PC-3 (cell line): ENCODE results near the gene MTIF3. TPM values are rescaled to one million over a fixed set of nuclear protein-coding genes. Genes with fewer than 3 reads are reported as not detected.

ENCODE experiments used
- ATAC-seq: fragments of 200-7000 bp; cut with Tn5 transposase; 2 replicates; pipeline ENCODE4 v1.9.1; 2020; ENCODE audit warnings: mild to moderate bottlenecking, moderate library complexity
- Bru-seq: library from RNA; stranded (reverse); fragments of 400-500 nt; gene quantifications from one replicate; lab custom pipeline; 2021; lab: Mats Ljungman, UMichigan
- BruChase-seq, 2 experiments: library from RNA; stranded (reverse); fragments of 400-500 nt; gene quantifications; one replicate each; lab custom pipeline; 2021; lab: Mats Ljungman, UMichigan
- BruUV-seq: library from RNA; stranded (reverse); fragments of 400-500 nt; replicated peaks from 2 replicates; lab custom pipeline; 2021; lab: Mats Ljungman, UMichigan
- CTCF ChIA-PET: fragments of 300-600 bp; sonication (Branson Sonifier 250); formaldehyde crosslinking; loops from one replicate; lab custom pipeline; 2022; ENCODE audit warnings: antibody characterized with exemption; lab: Charles Lee
- POLR2A ChIA-PET: fragments of 300-600 bp; sonication (Branson Sonifier 250); formaldehyde crosslinking; loops from one replicate; lab custom pipeline; 2022; ENCODE audit warnings: antibody characterized with exemption; ENCODE audit not compliant: unreplicated experiment; lab: Charles Lee
- DNase-seq: peaks from one replicate; pipeline ENCODE4 v3.0.0-alpha.2; 2015
- H2AFZ ChIP-seq: fragments of 300-600 bp; sonication (generic); 2 replicates; pipeline ENCODE4 v1.6.0; 2016; ENCODE audit warnings: antibody characterized with exemption, low read length
- H3F3A ChIP-seq: fragments of 300-600 bp; sonication (generic); one replicate; pipeline ENCODE4 v1.6.0; 2017; ENCODE audit warnings: antibody characterized with exemption, low read length, control low read depth, mild to moderate bottlenecking; ENCODE audit not compliant: unreplicated experiment
- H3K27ac ChIP-seq: fragments of 300-600 bp; sonication (generic); 2 replicates; pipeline ENCODE4 v1.5.1; 2016; ENCODE audit warnings: mild to moderate bottlenecking, low read length
- H3K27me3 ChIP-seq: fragments of 300-600 bp; sonication (generic); 2 replicates; pipeline ENCODE4 v1.6.1; 2016; ENCODE audit warnings: low read length, mixed read lengths
- H3K36me3 ChIP-seq: fragments of 300-600 bp; sonication (generic); 2 replicates; pipeline ENCODE4 v1.6.1; 2016; ENCODE audit warnings: low read depth, mixed run types, low read length, mixed read lengths
- H3K4me1 ChIP-seq: fragments of 300-600 bp; sonication (generic); 2 replicates; pipeline ENCODE4 v1.5.1; 2016; ENCODE audit warnings: low read length; ENCODE audit not compliant: insufficient read depth
- H3K4me2 ChIP-seq: fragments of 300-600 bp; sonication (generic); 2 replicates; pipeline ENCODE4 v1.6.0; 2016; ENCODE audit warnings: low read length
- H3K4me3 ChIP-seq: fragments of 300-600 bp; sonication (generic); 2 replicates; pipeline ENCODE4 v1.5.1; 2016; ENCODE audit warnings: mild to moderate bottlenecking, low read length, mixed read lengths
- H3K79me2 ChIP-seq: fragments of 300-600 bp; sonication (generic); 2 replicates; pipeline ENCODE4 v1.6.1; 2017; ENCODE audit warnings: low read length, mixed read lengths
- H3K9ac ChIP-seq: fragments of 300-600 bp; sonication (generic); 2 replicates; pipeline ENCODE4 v1.6.0; 2016; ENCODE audit warnings: mild to moderate bottlenecking, low read length
- H3K9me2 ChIP-seq: fragments of 300-600 bp; sonication (generic); replicated peaks from 2 replicates; pipeline ENCODE4 v1.6.1; 2016; ENCODE audit warnings: mixed run types, low read length, mixed read lengths
- H3K9me3 ChIP-seq: fragments of 300-600 bp; sonication (generic); 2 replicates; pipeline ENCODE4 v1.6.1; 2016; ENCODE audit warnings: low read length, mixed read lengths
- H4K20me1 ChIP-seq: fragments of 300-600 bp; sonication (generic); 2 replicates; pipeline ENCODE4 v1.6.1; 2016; ENCODE audit warnings: low read length, mixed read lengths
- EZH2 ChIP-seq: fragments of 300-600 bp; sonication (generic); IDR thresholded peaks from one replicate; pipeline ENCODE4 v1.6.1; 2017; ENCODE audit warnings: antibody characterized with exemption, mild to moderate bottlenecking, low read length; ENCODE audit not compliant: unreplicated experiment
- EZH2phosphoT487 ChIP-seq: fragments of 300-600 bp; sonication (generic); IDR thresholded peaks from 2 replicates; pipeline ENCODE4 v1.6.1; 2018; ENCODE audit warnings: mild to moderate bottlenecking, antibody characterized with exemption, low read length, borderline replicate concordance
- intact Hi-C: fragments of 100-400 bp; cut with micrococcal nuclease; formaldehyde crosslinking; loops from 2 replicates; pipeline ENCODE4 v1.9.0; 2023
- long read RNA-seq: library from polyadenylated mRNA; unstranded; transcript quantifications from one replicate; pipeline ENCODE4 v2.0.0, GENCODE V29; 2021; ENCODE audit not compliant: unreplicated experiment
- total RNA-seq: library from RNA; depleted of rRNA; stranded (reverse); fragments of >200 nt; gene quantifications from 2 replicates; pipeline ENCODE4 v1.2.3, GENCODE V29; 2014; rRNA removed
- TF ChIP-seq, protein P1 (sequence below): fragments of 300-600 bp; sonication (generic); conservative IDR thresholded peaks from 2 replicates; pipeline ENCODE4 v1.5.1; 2017; ENCODE audit warnings: antibody characterized with exemption, low read depth, mild to moderate bottlenecking, low read length

MTIF3 gene, protein sequence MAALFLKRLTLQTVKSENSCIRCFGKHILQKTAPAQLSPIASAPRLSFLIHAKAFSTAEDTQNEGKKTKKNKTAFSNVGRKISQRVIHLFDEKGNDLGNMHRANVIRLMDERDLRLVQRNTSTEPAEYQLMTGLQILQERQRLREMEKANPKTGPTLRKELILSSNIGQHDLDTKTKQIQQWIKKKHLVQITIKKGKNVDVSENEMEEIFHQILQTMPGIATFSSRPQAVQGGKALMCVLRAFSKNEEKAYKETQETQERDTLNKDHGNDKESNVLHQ
- total RNA-seq = 28.2 and 43.9 TPM in 2 replicates
- percentile 80 among the genes with signal in this experiment for Bru-seq, nascent RNA
- percentile 76 among the genes with signal in this experiment for BruChase-seq, experiment 1, labeled RNA remaining after a 6-hour chase
- percentile 83 among the genes with signal in this experiment for BruChase-seq, experiment 2, labeled RNA remaining after a 2-hour chase
- long read RNA-seq, transcript MTIF3-202 (5 exons, 1,005 nt) = major isoform, 25 of 43 reads
- long read RNA-seq, partial matches to known transcripts = 7 of 43 reads
- long read RNA-seq, other reads (novel, unspliced or antisense) = 7 of 43 reads

DNA sequence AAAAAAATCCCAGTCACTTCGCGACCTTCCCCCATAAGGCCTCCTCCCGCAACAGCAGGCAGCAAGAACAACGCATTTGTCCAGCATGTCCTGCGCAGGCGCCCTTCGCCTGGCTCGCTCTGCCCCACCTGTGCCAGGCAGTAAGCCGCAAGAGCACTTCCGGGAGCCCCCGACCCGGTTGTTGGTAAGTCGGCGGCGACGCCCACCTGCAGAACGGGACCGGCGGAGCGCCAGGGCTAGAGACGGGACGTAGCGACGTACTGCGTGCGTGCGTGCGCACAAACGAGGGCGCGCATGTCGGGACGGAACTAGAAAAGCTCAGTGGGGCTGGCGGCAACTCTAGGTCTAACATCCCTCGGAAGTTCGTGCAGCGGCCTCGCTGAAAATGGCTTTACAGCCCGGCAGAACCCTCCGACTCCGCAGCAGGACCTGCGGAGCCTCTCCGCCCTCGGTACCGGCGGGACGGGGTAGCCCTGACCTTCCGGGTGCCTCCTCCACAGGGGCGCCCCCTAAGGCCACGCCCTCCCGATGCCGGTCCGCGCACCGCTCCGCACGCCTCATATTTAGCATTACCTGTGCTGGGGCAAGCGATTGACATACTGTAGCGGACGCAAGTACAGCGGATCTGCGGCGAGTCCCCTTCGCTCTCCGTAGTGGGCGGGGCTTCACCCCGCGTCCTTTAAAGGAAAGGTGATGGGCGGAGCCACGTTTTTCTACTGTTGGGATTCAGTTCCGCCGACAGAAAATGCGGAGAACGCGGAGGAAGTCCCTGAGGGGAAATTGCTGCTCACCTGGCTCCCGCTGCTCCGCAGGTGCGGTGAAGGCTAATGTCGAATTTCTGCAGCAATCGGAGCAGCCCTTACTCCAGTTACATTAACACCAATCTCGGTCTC, at the start of gene MTIF3:
Gene MTIF3 (minus strand): TSS at position 629 of the 893 bp plus-strand sequence. CDS start 10,116 bp downstream, outside the sequence.
- H2AFZ ChIP-seq = peak within 1 kb of the TSS; percentile 96
- no peaks in the 10 kb centered on the region for H3K9me3 ChIP-seq
- peak within 1 kb of the TSS; percentile 98 for H3K27ac ChIP-seq
- BruUV-seq = TSS peak; percentile 85
- peak within 1 kb of the TSS; percentile 93 for H3K4me3 ChIP-seq
- peak within 1 kb of the TSS; percentile 90 for H3K4me2 ChIP-seq
- H3K36me3 ChIP-seq = no peaks in the 10 kb centered on the region
- intact Hi-C loops = loop anchor here (1.0 to 2.0 kb wide), 3 partner anchors 27 to 171 kb away; partner anchors contain the start of genes LNX2 and POLR1D
- DNase-seq (peak; percentile 96), ATAC-seq (peak; percentile 85)
- H3K27me3 ChIP-seq = no peaks in the 10 kb centered on the region
- H3K79me2 ChIP-seq = peaks cover 40% of the 10 kb centered on the region
- peaks cover 3% of the 10 kb centered on the region for H3F3A ChIP-seq
- no peaks in the 10 kb centered on the region for H4K20me1 ChIP-seq
- no peaks in the 10 kb centered on the region for H3K9me2 ChIP-seq
- CTCF ChIA-PET = interaction anchor here (0.6 kb wide), 1 partner anchor 504 kb away, joined by 4 read pairs; no protein-coding TSS in a partner anchor
- POLR2A ChIA-PET = interaction anchor here (0.6 kb wide), 1 partner anchor 150 kb away, joined by 3 read pairs; no protein-coding TSS in a partner anchor
- H3K4me1 ChIP-seq = peaks cover 16% of the 10 kb centered on the region
- TF ChIP-seq EZH2 (no peak), EZH2phosphoT487 (no peak)
- TF ChIP-seq, protein P1, sequence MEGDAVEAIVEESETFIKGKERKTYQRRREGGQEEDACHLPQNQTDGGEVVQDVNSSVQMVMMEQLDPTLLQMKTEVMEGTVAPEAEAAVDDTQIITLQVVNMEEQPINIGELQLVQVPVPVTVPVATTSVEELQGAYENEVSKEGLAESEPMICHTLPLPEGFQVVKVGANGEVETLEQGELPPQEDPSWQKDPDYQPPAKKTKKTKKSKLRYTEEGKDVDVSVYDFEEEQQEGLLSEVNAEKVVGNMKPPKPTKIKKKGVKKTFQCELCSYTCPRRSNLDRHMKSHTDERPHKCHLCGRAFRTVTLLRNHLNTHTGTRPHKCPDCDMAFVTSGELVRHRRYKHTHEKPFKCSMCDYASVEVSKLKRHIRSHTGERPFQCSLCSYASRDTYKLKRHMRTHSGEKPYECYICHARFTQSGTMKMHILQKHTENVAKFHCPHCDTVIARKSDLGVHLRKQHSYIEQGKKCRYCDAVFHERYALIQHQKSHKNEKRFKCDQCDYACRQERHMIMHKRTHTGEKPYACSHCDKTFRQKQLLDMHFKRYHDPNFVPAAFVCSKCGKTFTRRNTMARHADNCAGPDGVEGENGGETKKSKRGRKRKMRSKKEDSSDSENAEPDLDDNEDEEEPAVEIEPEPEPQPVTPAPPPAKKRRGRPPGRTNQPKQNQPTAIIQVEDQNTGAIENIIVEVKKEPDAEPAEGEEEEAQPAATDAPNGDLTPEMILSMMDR = no peak
- H3K9ac ChIP-seq = peak within 1 kb of the TSS; percentile 96

DNA sequence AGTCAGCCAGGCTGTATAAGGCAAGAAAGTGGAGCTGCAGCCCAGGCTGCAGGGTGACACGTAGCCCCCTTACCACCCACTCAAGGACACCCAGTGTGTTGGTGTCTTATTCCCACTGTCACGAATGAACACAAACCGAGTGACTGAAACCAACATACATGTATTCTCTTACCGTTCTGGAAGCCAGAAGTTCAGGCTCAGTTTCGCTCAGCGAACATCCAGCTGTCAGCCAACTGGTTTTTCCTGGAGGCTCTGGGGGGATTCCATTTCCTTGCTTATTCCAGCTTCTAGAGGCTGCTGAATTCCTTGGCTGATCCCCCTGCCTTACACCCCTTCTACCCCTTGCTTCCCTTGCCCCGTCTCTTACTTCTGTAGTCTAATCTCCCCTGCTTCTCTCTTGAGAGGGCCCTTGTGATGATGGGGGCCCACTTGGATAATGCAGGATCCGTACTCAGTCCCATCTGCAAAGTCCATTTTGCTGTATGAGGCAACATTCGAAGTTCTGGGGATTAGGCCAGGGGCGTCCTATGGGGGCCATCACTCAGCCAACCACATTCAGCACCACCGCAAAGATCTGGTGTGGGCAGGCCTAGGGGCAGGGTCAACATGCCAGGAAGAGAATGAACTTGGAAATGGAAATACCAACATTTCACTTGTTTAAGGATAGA, 47.3 kb upstream of the MTIF3 start:
- Histone ChIP-seq H3K4me3 (no peak overlapping the region), H2AFZ (no peak overlapping the region), H3K4me2 (no peak overlapping the region), H3K27me3 (no peaks in the 10 kb centered on the region), H3K27ac (no peak overlapping the region), H3K9me2 (no peaks in the 10 kb centered on the region), H3F3A (no peaks in the 10 kb centered on the region), H3K36me3 (no peaks in the 10 kb centered on the region), H3K9me3 (no peaks in the 10 kb centered on the region), H3K79me2 (no peaks in the 10 kb centered on the region), H4K20me1 (no peaks in the 10 kb centered on the region), H3K9ac (no peak overlapping the region), H3K4me1 (no peaks in the 10 kb centered on the region)
- DNase-seq (no peak), ATAC-seq (no peak)
- TF ChIP-seq, protein P1 = no peak
- TF ChIP-seq EZH2phosphoT487 (no peak), EZH2 (no peak)
- ChIA-PET POLR2A (no interaction called here), CTCF (no interaction called here)
- no TSS peak for BruUV-seq
- intact Hi-C loops = no loop called here
